AG09319 (cell line): ENCODE results near the gene PARK7.

Experiments used
- DNase-seq: peaks from one replicate; pipeline ENCODE4 v3.0.0-alpha.2; 2010; ENCODE audit warnings: low read depth; ENCODE audit errors: extremely low read depth
- CTCF ChIP-seq: IDR thresholded peaks from 2 replicates; pipeline ENCODE4 v1.5.1; 2011; ENCODE audit warnings: low read depth, mild to moderate bottlenecking, inconsistent platforms, low read length, moderate library complexity

PARK7 gene

GRCh38 chr1:8015809-8016165 lies 54.3 kb downstream of the PARK7 start:
- no peak for DNase-seq
- no peak for TF ChIP-seq CTCF

GRCh38 chr1:8016210-8016894 lies 54.8 kb downstream of the PARK7 start:
- DNase-seq, result no peak
- no peak for TF ChIP-seq CTCF

- DNase-seq, result no peak
- no peak for TF ChIP-seq CTCF
Measured at GRCh38 chr1:8016895-8017241, 55.4 kb downstream of the PARK7 start.

- no peak for TF ChIP-seq CTCF
- no peak for DNase-seq
Measured at GRCh38 chr1:8017495-8018197, 56.1 kb downstream of the PARK7 start.

GRCh38 chr1:8018492-8019228 lies 57.1 kb downstream of the PARK7 start:
- no peak for DNase-seq
- TF ChIP-seq CTCF, result no peak

- no peak for DNase-seq
- no peak for TF ChIP-seq CTCF
Measured at GRCh38 chr1:8019229-8019620, 57.7 kb downstream of the PARK7 start.

GRCh38 chr1:8020032-8020431 lies 58.5 kb downstream of the PARK7 start:
- no peak for DNase-seq
- no peak for TF ChIP-seq CTCF
